Lower leg skin (tissue), 3 donors: ENCODE results near the gene CAPG.

Experiments used
- CTCF ChIP-seq, 3 donors: fragments of 450-650 bp; IDR thresholded peaks; one replicate each; pipeline ENCODE4 v1.5.1; 2016; ENCODE audit warnings: antibody characterized with exemption in 3 of 3, mild to moderate bottlenecking in 3 of 3, moderate library complexity in 2 of 3
- POLR2A ChIP-seq, 2 donors: fragments of 450-650 bp; IDR thresholded peaks; one replicate each; pipeline ENCODE4 v1.6.1; 2016 to 2017; ENCODE audit warnings: antibody characterized with exemption in 2 of 2, mild to moderate bottlenecking in 1 of 2, moderate library complexity in 1 of 2

GRCh38 chr2:85457877-85458316 is 47.7 kb upstream of the CAPG start:
- no peak for TF ChIP-seq POLR2A (IDR thresholded peaks at IDR 0.05)
- no peak for TF ChIP-seq CTCF (IDR thresholded peaks at IDR 0.05)
